ENCODE data around the gene TMPRSS9. TPM values are rescaled to one million over a fixed set of nuclear protein-coding genes. Genes with fewer than 3 reads are reported as not detected.
A peak's percentile ranks its signal among the peaks of the same experiment; 100 is the strongest.
"Not testable (repeated sequence)": the region's sequence is repeated elsewhere in the genome, so short reads cannot be mapped to it uniquely, and the experiment has no call there.

Gene TMPRSS9
- polyA plus RNA-seq, 1 donor (not counting 4 experiments of a cell fraction or from before 2014, with no cell fraction given), result not detected

GRCh38 chr19:2457394-2458037, 97.5 kb downstream of the TMPRSS9 start:
- peak overlapping the region in 2 of 3 experiments; percentile 35 to 49 for H3K4me3 ChIP-seq (ENCODE audit: control insufficient read depth in 2 of 3, extremely low read depth in 1 of 3, insufficient read depth in 2 of 3, low read depth in 1 of 3, low read length in 3 of 3)
- no peaks in the 10 kb centered on the region for H3K27me3 ChIP-seq (ENCODE audit: control insufficient read depth, extremely low read depth, insufficient read depth, low read length)
- H3K4me2 ChIP-seq (ENCODE audit: control insufficient read depth, extremely low read depth, insufficient read depth, low read depth, low read length), result peak overlapping the region; percentile 76
- H3K36me3 ChIP-seq (ENCODE audit: control insufficient read depth in 2 of 2, extremely low read depth in 1 of 2, insufficient read depth in 2 of 2, low read length in 2 of 2), result peaks cover 0 to 2% of the 10 kb centered on the region in 2 experiments
- FAIRE-seq (no peak), DNase-seq (ENCODE audit: low read depth, low spot score) (no peak)
- peaks cover 41% of the 10 kb centered on the region for H3K79me2 ChIP-seq (ENCODE audit: control insufficient read depth, insufficient read depth, low read length)
- peak overlapping the region; percentile 26 for H3K27ac ChIP-seq (ENCODE audit: control insufficient read depth, insufficient read depth, low read length)
- H4K20me1 ChIP-seq (ENCODE audit: control insufficient read depth, extremely low read depth, insufficient read depth, low read length), result peaks cover 4% of the 10 kb centered on the region
- peak overlapping the region; percentile 83 for H2AFZ ChIP-seq (ENCODE audit: control insufficient read depth, low read length)
- H3K4me1 ChIP-seq (ENCODE audit: control insufficient read depth, extremely low read depth, insufficient read depth, low read length), result peaks cover 10% of the 10 kb centered on the region
- TF ChIP-seq CTCF (optimal IDR thresholded peaks at IDR 0.05 in 1 of 3, IDR thresholded peaks at IDR 0.05 in 1 of 3, conservative IDR thresholded peaks at IDR 0.05 in 1 of 3; ENCODE audit: extremely low read depth in 1 of 3, insufficient read depth in 2 of 3, low read length in 3 of 3) (no peak), EZH2 (IDR thresholded peaks at IDR 0.05; ENCODE audit: low read length) (no peak)
- peak overlapping the region; percentile 86 for H3K9ac ChIP-seq (ENCODE audit: control insufficient read depth, extremely low read depth, insufficient read depth, low read length)
- dilution Hi-C loops (cut with MboI; ENCODE audit: extremely low pct_ligation_motif_present, low sequenced_read_pairs), result no loop called here
- no peaks in the 10 kb centered on the region for H3K9me3 ChIP-seq (ENCODE audit: control insufficient read depth, low read depth, low read length)
- no peaks in the 10 kb centered on the region for H3K9me1 ChIP-seq (ENCODE audit: control insufficient read depth, extremely low read depth, insufficient read depth, low read length)

GRCh38 chr19:2458054-2458453, 98.0 kb downstream of the TMPRSS9 start:
- no peak overlapping the region for H3K9ac ChIP-seq (ENCODE audit: control insufficient read depth, extremely low read depth, insufficient read depth, low read length)
- dilution Hi-C loops (cut with MboI; ENCODE audit: extremely low pct_ligation_motif_present, low sequenced_read_pairs), result no loop called here
- peaks cover 0 to 2% of the 10 kb centered on the region in 2 experiments for H3K36me3 ChIP-seq (ENCODE audit: control insufficient read depth in 2 of 2, extremely low read depth in 1 of 2, insufficient read depth in 2 of 2, low read length in 2 of 2)
- DNase-seq (ENCODE audit: low read depth, low spot score) (no peak), FAIRE-seq (no peak)
- no peaks in the 10 kb centered on the region for H3K9me1 ChIP-seq (ENCODE audit: control insufficient read depth, extremely low read depth, insufficient read depth, low read length)
- H3K9me3 ChIP-seq (ENCODE audit: control insufficient read depth, low read depth, low read length), result no peaks in the 10 kb centered on the region
- H2AFZ ChIP-seq (ENCODE audit: control insufficient read depth, low read length), result no peak overlapping the region
- H3K4me1 ChIP-seq (ENCODE audit: control insufficient read depth, extremely low read depth, insufficient read depth, low read length), result peaks cover 10% of the 10 kb centered on the region
- no peak overlapping the region for H3K27ac ChIP-seq (ENCODE audit: control insufficient read depth, insufficient read depth, low read length)
- peaks cover 36% of the 10 kb centered on the region for H3K79me2 ChIP-seq (ENCODE audit: control insufficient read depth, insufficient read depth, low read length)
- no peaks in the 10 kb centered on the region for H3K27me3 ChIP-seq (ENCODE audit: control insufficient read depth, extremely low read depth, insufficient read depth, low read length)
- peaks cover 4% of the 10 kb centered on the region for H4K20me1 ChIP-seq (ENCODE audit: control insufficient read depth, extremely low read depth, insufficient read depth, low read length)
- no peak overlapping the region for H3K4me2 ChIP-seq (ENCODE audit: control insufficient read depth, extremely low read depth, insufficient read depth, low read depth, low read length)
- no peak for TF ChIP-seq EZH2 (IDR thresholded peaks at IDR 0.05; ENCODE audit: low read length)
- no peak for TF ChIP-seq CTCF (optimal IDR thresholded peaks at IDR 0.05 in 1 of 3, IDR thresholded peaks at IDR 0.05 in 1 of 3, conservative IDR thresholded peaks at IDR 0.05 in 1 of 3; ENCODE audit: extremely low read depth in 1 of 3, insufficient read depth in 2 of 3, low read length in 3 of 3)
- H3K4me3 ChIP-seq (ENCODE audit: control insufficient read depth in 2 of 3, extremely low read depth in 1 of 3, insufficient read depth in 2 of 3, low read depth in 1 of 3, low read length in 3 of 3), result no peak overlapping the region

- H3K27me3 ChIP-seq (ENCODE audit: control insufficient read depth, extremely low read depth, insufficient read depth, low read length); H3K4me2 ChIP-seq (ENCODE audit: control insufficient read depth, extremely low read depth, insufficient read depth, low read depth, low read length); H2AFZ ChIP-seq (ENCODE audit: control insufficient read depth, low read length); H3K9me1 ChIP-seq (ENCODE audit: control insufficient read depth, extremely low read depth, insufficient read depth, low read length); H3K4me3 ChIP-seq (ENCODE audit: control insufficient read depth in 2 of 3, extremely low read depth in 1 of 3, insufficient read depth in 2 of 3, low read depth in 1 of 3, low read length in 3 of 3); DNase-seq (ENCODE audit: low read depth, low spot score); H3K27ac ChIP-seq (ENCODE audit: control insufficient read depth, insufficient read depth, low read length); H3K4me1 ChIP-seq (ENCODE audit: control insufficient read depth, extremely low read depth, insufficient read depth, low read length); dilution Hi-C loops (cut with MboI; ENCODE audit: extremely low pct_ligation_motif_present, low sequenced_read_pairs); H3K9me3 ChIP-seq (ENCODE audit: control insufficient read depth, low read depth, low read length); FAIRE-seq; H4K20me1 ChIP-seq (ENCODE audit: control insufficient read depth, extremely low read depth, insufficient read depth, low read length); H3K9ac ChIP-seq (ENCODE audit: control insufficient read depth, extremely low read depth, insufficient read depth, low read length); H3K36me3 ChIP-seq (ENCODE audit: control insufficient read depth in 2 of 2, extremely low read depth in 1 of 2, insufficient read depth in 2 of 2, low read length in 2 of 2): not testable (repeated sequence)
- H3K79me2 ChIP-seq (ENCODE audit: control insufficient read depth, insufficient read depth, low read length), result peaks cover 29% of the 10 kb centered on the region
Measured at GRCh38 chr19:2458776-2459175, 98.7 kb downstream of the TMPRSS9 start.
